Tibial nerve (tissue), 4 donors: ENCODE results near the gene MAPKAP1.

Experiments used
- CTCF ChIP-seq, 5 experiments: fragments of 200-600 bp in 3 of 5; fragments of 450-650 bp in 2 of 5; sonication (generic) in 3 of 5; IDR thresholded peaks; one replicate each; pipeline ENCODE4 v1.5.1; 2016 to 2019; ENCODE audit warnings: antibody characterized with exemption in 5 of 5, mild to moderate bottlenecking in 3 of 5, moderate library complexity in 2 of 5
- EP300 ChIP-seq, 2 donors: sonication (generic); formaldehyde crosslinking; IDR thresholded peaks; one replicate each; pipeline ENCODE4 v1.6.1; 2017; ENCODE audit warnings: antibody characterized with exemption in 2 of 2, mild to moderate bottlenecking in 1 of 2
- POLR2A ChIP-seq, 2 donors: fragments of 450-650 bp; IDR thresholded peaks; one replicate each; pipeline ENCODE4 v1.6.1; 2017; ENCODE audit warnings: antibody characterized with exemption in 2 of 2, mild to moderate bottlenecking in 2 of 2, moderate library complexity in 2 of 2

- TF ChIP-seq EP300 (IDR thresholded peaks at IDR 0.05) (no peak), CTCF (IDR thresholded peaks at IDR 0.05) (no peak), POLR2A (IDR thresholded peaks at IDR 0.05) (no peak)
Observed at GRCh38 chr9:125508249-125508648, 198.8 kb downstream of the MAPKAP1 start.
